ENCODE measurements around the gene SECTM1.
"Not testable (repeated sequence)": the region's sequence is repeated elsewhere in the genome, so short reads cannot be mapped to it uniquely, and the experiment has no call there.

The SECTM1 gene

GRCh38 chr17:82349287-82349701, 15.7 kb upstream of the SECTM1 start:
- DNase-seq (ENCODE audit: extremely low spot score): no peak
- POLR2A ChIA-PET: interaction anchor here (1.0 to 1.4 kb wide), 2 partner anchors 9 to 109 kb away, joined by 3 to 5 read pairs; partner anchors contain the start of gene TEX19
- CTCF ChIA-PET: interaction anchor here (0.6 to 1.8 kb wide), 6 partner anchors 12 to 114 kb away, joined by 3 to 7 read pairs (median 3); no protein-coding TSS in a partner anchor
- TF ChIP-seq TARDBP (IDR thresholded peaks at IDR 0.05): no peak
- no peak for TF ChIP-seq FOXK2 (IDR thresholded peaks at IDR 0.05)
- no peak for TF ChIP-seq SP1 (IDR thresholded peaks at IDR 0.05)
- TF ChIP-seq CTBP1 (IDR thresholded peaks at IDR 0.05; ENCODE audit: borderline replicate concordance): no peak
- TF ChIP-seq LEF1 (IDR thresholded peaks at IDR 0.05; ENCODE audit: borderline replicate concordance): no peak
- TF ChIP-seq, protein P1, sequence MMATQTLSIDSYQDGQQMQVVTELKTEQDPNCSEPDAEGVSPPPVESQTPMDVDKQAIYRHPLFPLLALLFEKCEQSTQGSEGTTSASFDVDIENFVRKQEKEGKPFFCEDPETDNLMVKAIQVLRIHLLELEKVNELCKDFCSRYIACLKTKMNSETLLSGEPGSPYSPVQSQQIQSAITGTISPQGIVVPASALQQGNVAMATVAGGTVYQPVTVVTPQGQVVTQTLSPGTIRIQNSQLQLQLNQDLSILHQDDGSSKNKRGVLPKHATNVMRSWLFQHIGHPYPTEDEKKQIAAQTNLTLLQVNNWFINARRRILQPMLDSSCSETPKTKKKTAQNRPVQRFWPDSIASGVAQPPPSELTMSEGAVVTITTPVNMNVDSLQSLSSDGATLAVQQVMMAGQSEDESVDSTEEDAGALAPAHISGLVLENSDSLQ (IDR thresholded peaks at IDR 0.05): no peak
- TF ChIP-seq FOXA1 (IDR thresholded peaks at IDR 0.05): no peak
- TF ChIP-seq ELF4 (IDR thresholded peaks at IDR 0.05): no peak
- TF ChIP-seq ZNF384 (IDR thresholded peaks at IDR 0.05): no peak
- no peak for TF ChIP-seq FOXM1 (IDR thresholded peaks at IDR 0.05; ENCODE audit: borderline replicate concordance)
- TF ChIP-seq HDGF (IDR thresholded peaks at IDR 0.05; ENCODE audit: borderline replicate concordance): no peak
- no peak for TF ChIP-seq SUZ12 (IDR thresholded peaks at IDR 0.05)
- TF ChIP-seq NFRKB (IDR thresholded peaks at IDR 0.05): no peak
- no peak for TF ChIP-seq L3MBTL2 (conservative IDR thresholded peaks at IDR 0.05)
- TF ChIP-seq ARNT (IDR thresholded peaks at IDR 0.05): no peak
- no peak for TF ChIP-seq BHLHE40 (IDR thresholded peaks at IDR 0.05; ENCODE audit: borderline replicate concordance)

DNA sequence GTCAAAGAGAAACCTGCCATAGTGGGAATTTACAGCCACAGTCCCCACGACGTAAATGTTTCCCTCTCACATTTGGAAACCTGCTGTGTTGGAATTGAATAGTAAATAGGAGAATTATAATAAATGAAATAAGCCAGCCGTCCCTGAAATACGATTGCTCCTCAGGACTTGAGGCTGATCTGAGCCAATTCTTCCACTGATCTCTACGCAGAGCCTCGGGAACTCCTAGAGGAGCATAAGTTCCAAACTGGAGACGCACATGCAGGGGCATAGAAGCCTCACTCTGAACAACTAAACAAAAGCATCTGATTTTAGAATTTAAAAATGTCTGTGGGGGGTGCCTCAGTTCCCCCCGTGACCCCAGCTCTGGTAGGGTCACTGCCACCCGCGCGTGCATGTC, 15.3 kb upstream of the SECTM1 start:
- CTCF ChIA-PET: interaction anchor here (0.6 kb wide), 2 partner anchors 84 to 114 kb away, joined by 3 to 6 read pairs; no protein-coding TSS in a partner anchor
- DNase-seq (ENCODE audit: extremely low spot score): no peak
- POLR2A ChIA-PET: interaction anchor here (1.4 kb wide), 1 partner anchor 10 kb away, joined by 5 read pairs; the partner anchor contains the start of gene TEX19
- no peak for TF ChIP-seq FOXM1 (IDR thresholded peaks at IDR 0.05; ENCODE audit: borderline replicate concordance)
- no peak for TF ChIP-seq FOXA1 (IDR thresholded peaks at IDR 0.05)
- TF ChIP-seq LEF1 (IDR thresholded peaks at IDR 0.05; ENCODE audit: borderline replicate concordance): no peak
- no peak for TF ChIP-seq L3MBTL2 (conservative IDR thresholded peaks at IDR 0.05)
- TF ChIP-seq FOXK2 (IDR thresholded peaks at IDR 0.05): no peak
- TF ChIP-seq ELF4 (IDR thresholded peaks at IDR 0.05): no peak
- no peak for TF ChIP-seq CTBP1 (IDR thresholded peaks at IDR 0.05; ENCODE audit: borderline replicate concordance)
- TF ChIP-seq SUZ12 (IDR thresholded peaks at IDR 0.05): no peak
- TF ChIP-seq SP1 (IDR thresholded peaks at IDR 0.05): no peak
- TF ChIP-seq, protein P1 (IDR thresholded peaks at IDR 0.05): no peak
- TF ChIP-seq ARNT (IDR thresholded peaks at IDR 0.05): no peak
- TF ChIP-seq NFRKB (IDR thresholded peaks at IDR 0.05): no peak
- no peak for TF ChIP-seq HDGF (IDR thresholded peaks at IDR 0.05; ENCODE audit: borderline replicate concordance)
- TF ChIP-seq TARDBP (IDR thresholded peaks at IDR 0.05): no peak
- no peak for TF ChIP-seq ZNF384 (IDR thresholded peaks at IDR 0.05)
- no peak for TF ChIP-seq BHLHE40 (IDR thresholded peaks at IDR 0.05; ENCODE audit: borderline replicate concordance)

DNA sequence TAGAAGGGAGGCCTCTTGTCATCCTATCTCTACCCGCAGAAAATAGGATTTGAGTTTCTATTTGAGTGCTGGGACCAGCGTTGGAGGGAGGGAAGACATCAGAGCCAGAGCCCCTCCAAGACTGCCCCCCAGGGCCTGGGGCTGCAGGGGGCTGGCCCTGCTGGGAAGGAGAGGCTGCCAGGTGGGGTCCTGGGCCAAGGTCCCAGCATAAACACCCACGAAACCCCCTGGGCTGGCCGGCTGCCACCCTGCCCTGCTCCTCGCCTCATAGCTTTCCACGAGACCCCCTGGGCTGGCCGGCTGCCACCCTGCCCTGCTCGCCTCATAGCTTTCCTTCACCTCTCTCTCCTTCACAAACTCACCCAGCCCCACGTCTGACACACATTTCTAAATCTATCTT, 14.9 kb upstream of the SECTM1 start:
- TF ChIP-seq LEF1 (IDR thresholded peaks at IDR 0.05; ENCODE audit: borderline replicate concordance) (no peak), FOXA1 (IDR thresholded peaks at IDR 0.05) (no peak), L3MBTL2 (conservative IDR thresholded peaks at IDR 0.05) (no peak), NFRKB (IDR thresholded peaks at IDR 0.05) (no peak), FOXK2 (IDR thresholded peaks at IDR 0.05) (no peak), SUZ12 (IDR thresholded peaks at IDR 0.05) (no peak), TARDBP (IDR thresholded peaks at IDR 0.05) (no peak), ARNT (IDR thresholded peaks at IDR 0.05) (no peak), SP1 (IDR thresholded peaks at IDR 0.05) (no peak), ZNF384 (IDR thresholded peaks at IDR 0.05) (no peak), FOXM1 (IDR thresholded peaks at IDR 0.05; ENCODE audit: borderline replicate concordance) (no peak), BHLHE40 (IDR thresholded peaks at IDR 0.05; ENCODE audit: borderline replicate concordance) (no peak), HDGF (IDR thresholded peaks at IDR 0.05; ENCODE audit: borderline replicate concordance) (no peak), CTBP1 (IDR thresholded peaks at IDR 0.05; ENCODE audit: borderline replicate concordance) (no peak)
- TF ChIP-seq, protein P1 (IDR thresholded peaks at IDR 0.05): no peak
- ChIA-PET POLR2A (interaction anchor here (1.4 kb wide), 1 partner anchor 10 kb away, joined by 5 read pairs; the partner anchor contains the start of gene TEX19), CTCF (no interaction called here)
- DNase-seq (ENCODE audit: extremely low spot score): no peak

DNA sequence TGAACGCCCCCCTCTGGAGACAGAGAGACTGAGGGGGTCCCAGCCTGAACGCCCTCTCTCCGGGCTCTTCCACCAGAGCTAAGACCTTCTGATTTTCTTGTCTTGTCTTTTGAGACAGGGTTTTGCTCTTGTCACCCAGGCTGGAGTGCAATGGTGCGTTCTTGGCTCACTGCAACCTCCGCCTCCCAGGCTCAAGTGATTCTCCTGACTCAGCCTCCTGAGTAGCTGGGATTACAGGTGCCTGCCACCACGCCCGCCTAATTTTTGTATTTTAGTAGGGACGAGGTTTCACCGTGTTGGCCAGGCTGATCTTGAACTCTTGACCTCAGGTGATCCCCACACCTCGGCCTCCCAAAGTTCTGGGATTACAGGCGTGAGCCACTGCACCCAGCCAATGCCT, 14.4 kb upstream of the SECTM1 start:
- POLR2A ChIA-PET; CTCF ChIA-PET; DNase-seq (ENCODE audit: extremely low spot score): not testable (repeated sequence)

DNA sequence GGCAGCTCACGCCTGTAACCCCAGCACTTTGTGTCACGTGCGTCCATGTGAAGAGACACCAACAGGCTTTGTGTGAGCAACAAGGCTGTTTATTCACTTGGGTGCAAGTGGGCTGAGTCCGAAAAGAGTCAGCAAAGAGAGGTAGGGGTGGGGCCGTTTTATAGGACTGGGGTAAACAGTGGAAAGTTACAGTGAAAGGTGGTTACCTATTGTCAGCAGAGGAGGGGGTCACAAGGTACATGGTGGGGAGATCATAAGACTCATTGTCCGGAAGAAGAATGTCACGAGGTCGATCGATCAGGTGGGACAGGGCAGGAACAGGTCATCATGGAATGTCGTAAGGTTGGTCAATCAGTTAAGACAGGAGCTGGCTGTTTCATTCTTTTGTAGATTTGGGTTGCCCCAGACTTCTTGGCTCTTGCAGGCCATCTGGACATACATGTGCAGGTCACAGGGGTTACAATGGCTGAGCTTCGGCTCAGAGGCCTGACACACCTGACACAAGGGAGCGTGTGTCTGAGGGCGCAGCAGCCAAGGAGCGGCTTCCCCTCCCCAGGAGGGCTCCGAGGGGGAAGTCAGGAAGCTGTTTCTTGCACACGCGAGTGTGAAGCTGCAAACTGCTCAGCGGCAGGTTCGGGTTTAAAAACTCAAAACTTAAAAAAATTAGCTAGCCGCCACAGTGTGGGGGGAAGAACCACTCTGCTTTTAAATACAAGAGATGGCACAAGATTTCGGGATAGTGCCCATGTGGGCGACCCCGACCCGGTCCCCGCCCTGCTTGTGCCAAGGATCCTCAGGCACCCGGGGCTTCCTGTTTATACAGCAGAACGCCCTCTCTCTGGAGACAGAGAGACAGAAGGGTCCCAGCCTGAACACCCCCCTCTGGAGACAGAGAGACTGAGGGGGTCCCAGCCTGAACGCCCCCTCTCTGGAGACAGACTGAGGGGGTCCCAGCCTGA, 13.1 kb upstream of the SECTM1 start:
- CTCF ChIA-PET: interaction anchor here (0.6 kb wide), 1 partner anchor 421 kb away, joined by 6 read pairs; no protein-coding TSS in a partner anchor
- no peak for DNase-seq (ENCODE audit: extremely low spot score)
- POLR2A ChIA-PET: no interaction called here
- no peak for TF ChIP-seq HDGF (IDR thresholded peaks at IDR 0.05; ENCODE audit: borderline replicate concordance)
- TF ChIP-seq FOXK2 (IDR thresholded peaks at IDR 0.05): no peak
- no peak for TF ChIP-seq FOXM1 (IDR thresholded peaks at IDR 0.05; ENCODE audit: borderline replicate concordance)
- TF ChIP-seq ARNT (IDR thresholded peaks at IDR 0.05): no peak
- no peak for TF ChIP-seq LEF1 (IDR thresholded peaks at IDR 0.05; ENCODE audit: borderline replicate concordance)
- TF ChIP-seq CTBP1 (IDR thresholded peaks at IDR 0.05; ENCODE audit: borderline replicate concordance): no peak
- TF ChIP-seq TARDBP (IDR thresholded peaks at IDR 0.05): no peak
- TF ChIP-seq SP1 (IDR thresholded peaks at IDR 0.05): no peak
- no peak for TF ChIP-seq BHLHE40 (IDR thresholded peaks at IDR 0.05; ENCODE audit: borderline replicate concordance)
- no peak for TF ChIP-seq L3MBTL2 (conservative IDR thresholded peaks at IDR 0.05)
- TF ChIP-seq ELF4 (IDR thresholded peaks at IDR 0.05): no peak
- no peak for TF ChIP-seq NFRKB (IDR thresholded peaks at IDR 0.05)
- TF ChIP-seq, protein P1 (IDR thresholded peaks at IDR 0.05): no peak
- TF ChIP-seq ZNF384 (IDR thresholded peaks at IDR 0.05): no peak
- TF ChIP-seq SUZ12 (IDR thresholded peaks at IDR 0.05): no peak
- TF ChIP-seq FOXA1 (IDR thresholded peaks at IDR 0.05): no peak

Data from HEK293T (cell line).